CD4-positive, alpha-beta T cell (primary cell): ENCODE data around the gene LRRC14B. TPM values are rescaled to one million over a fixed set of nuclear protein-coding genes. Genes with fewer than 3 reads are reported as not detected.

Source experiments
- ATAC-seq: fragments of 200-7000 bp; cut with Tn5 transposase; one replicate; pipeline ENCODE4 v1.10.0; 2022; ENCODE audit warnings: mild to moderate bottlenecking; ENCODE audit not compliant: poor library complexity
- CTCF ChIA-PET: fragments of 350-600 bp; sonication (Branson Sonifier 250); formaldehyde crosslinking; loops from one replicate; lab custom pipeline; 2021; ENCODE audit warnings: antibody characterized with exemption, inconsistent platforms; lab: Charles Lee
- POLR2A ChIA-PET: fragments of 350-600 bp; sonication (Branson Sonifier 250); formaldehyde crosslinking; loops from one replicate; lab custom pipeline; 2021; ENCODE audit warnings: antibody characterized with exemption, inconsistent platforms; lab: Charles Lee
- DNase-seq, 14 experiments: peaks; one replicate each; pipeline ENCODE4 v3.0.0-alpha.2; 2013 to 2020; ENCODE audit warnings: mixed read lengths in 2 of 14
- H3K27ac ChIP-seq, 2 donors: one replicate each; pipeline versions ENCODE4 v1.5.1 to v1.7.0; 2013; ENCODE audit warnings: low read length in 2 of 2, low read depth in 1 of 2, mild to moderate bottlenecking in 1 of 2
- H3K27me3 ChIP-seq, 2 experiments: 1 replicate in 1 of 2; 2 replicates in 1 of 2; pipeline versions ENCODE4 v1.6.1 to v1.7.0; 2013; ENCODE audit warnings: low read length in 2 of 2, control low read depth in 1 of 2, mild to moderate bottlenecking in 1 of 2, moderate library complexity in 1 of 2; ENCODE audit not compliant: insufficient read depth in 2 of 2, control insufficient read depth in 1 of 2
- H3K36me3 ChIP-seq: one replicate; pipeline ENCODE4 v1.6.1; 2013; ENCODE audit warnings: low read length, control low read depth; ENCODE audit not compliant: insufficient read depth
- H3K4me1 ChIP-seq: one replicate; pipeline ENCODE4 v1.6.1; 2013; ENCODE audit warnings: low read length, control low read depth; ENCODE audit not compliant: insufficient read depth
- H3K4me3 ChIP-seq: one replicate; pipeline ENCODE4 v1.5.1; 2013; ENCODE audit warnings: mild to moderate bottlenecking, low read length, moderate library complexity
- H3K9me3 ChIP-seq, 2 experiments: 1 replicate in 1 of 2; 2 replicates in 1 of 2; pipeline versions ENCODE4 v1.6.1 to v1.7.0; 2013; ENCODE audit warnings: low read length in 2 of 2, mild to moderate bottlenecking in 2 of 2, control low read depth in 1 of 2, moderate library complexity in 1 of 2; ENCODE audit not compliant: control insufficient read depth in 1 of 2, insufficient read depth in 1 of 2
- H3K27ac Mint-ChIP-seq: one replicate; pipeline ENCODE4 v1.8.0; 2020; ENCODE audit warnings: mixed read lengths
- H3K27me3 Mint-ChIP-seq: one replicate; pipeline ENCODE4 v1.8.0; 2021; ENCODE audit warnings: mixed read lengths
- H3K36me3 Mint-ChIP-seq: one replicate; pipeline ENCODE4 v1.8.0; 2021; ENCODE audit warnings: low read depth, mixed read lengths
- H3K4me1 Mint-ChIP-seq: one replicate; pipeline ENCODE4 v1.8.0; 2021; ENCODE audit warnings: low read depth, mixed read lengths
- H3K4me3 Mint-ChIP-seq: one replicate; pipeline ENCODE4 v1.8.0; 2020; ENCODE audit warnings: mild to moderate bottlenecking, mixed read lengths
- H3K9me3 Mint-ChIP-seq: one replicate; pipeline ENCODE4 v1.8.0; 2020; ENCODE audit warnings: mixed read lengths
- CTCF ChIP-seq: fragments of 200-600 bp; IDR thresholded peaks from one replicate; pipeline ENCODE4 v1.8.0; 2022; ENCODE audit warnings: antibody characterized with exemption, mild to moderate bottlenecking
- intact Hi-C, 2 experiments: fragments of 100-400 bp; cut with DNase I in 1 of 2; cut with micrococcal nuclease in 1 of 2; formaldehyde crosslinking; loops; one replicate each; pipeline versions ENCODE4 v1.15.1 to v1.9.0; 2023 to 2025; cut with DNase I, micrococcal nuclease
- total RNA-seq, 174 experiments: library from RNA in 2 of 174; stranded (reverse) in 2 of 174; gene quantifications; one replicate each; pipeline ENCODE4 v1.2.3 and lab custom pipeline; 2021 to 2026

LRRC14B gene
- total RNA-seq, 2 experiments from 2014 or later = 0.14 TPM; not detected in 1

DNA sequence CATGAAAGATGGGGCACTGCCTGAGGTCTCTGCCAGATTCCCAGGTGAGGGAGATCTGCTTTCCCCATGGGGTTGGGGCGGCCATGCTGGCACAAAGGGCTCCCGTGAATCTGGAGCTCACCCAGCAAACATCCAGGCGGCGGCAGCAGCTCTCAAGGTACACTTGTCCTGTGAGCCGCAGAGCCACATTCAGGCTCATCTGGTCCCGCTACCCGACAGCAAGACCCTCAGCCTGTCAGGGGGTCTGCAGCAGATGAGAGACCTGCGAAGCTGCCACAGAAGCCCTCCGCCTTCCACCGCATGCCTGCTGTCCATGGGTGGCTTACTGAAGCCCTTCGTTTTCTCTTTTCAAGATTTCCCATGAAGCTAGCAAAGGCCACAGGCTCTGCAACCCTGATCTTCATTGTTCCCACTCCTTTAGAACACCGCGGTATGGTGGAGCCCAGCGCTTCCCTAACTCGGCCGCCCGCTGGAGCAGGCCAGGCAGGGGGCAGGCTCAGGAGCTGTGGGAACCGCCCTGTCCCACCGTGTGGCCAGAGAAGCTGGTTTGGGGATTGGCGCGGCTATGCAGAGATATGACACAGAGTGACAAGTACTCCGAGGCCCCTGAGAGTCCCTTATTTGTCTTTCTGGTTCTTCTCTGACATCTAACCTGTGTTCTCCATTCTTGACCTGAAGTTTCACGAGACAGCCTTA is 8.8 kb downstream of the LRRC14B start:
- no peaks in the 10 kb centered on the region for H3K27me3 Mint-ChIP-seq
- H3K27ac ChIP-seq = no peak overlapping the region
- H3K27ac Mint-ChIP-seq = no peak overlapping the region
- DNase-seq (no peak), ATAC-seq (no peak)
- H3K36me3 Mint-ChIP-seq = peaks cover 27% of the 10 kb centered on the region
- no peaks in the 10 kb centered on the region for H3K27me3 ChIP-seq
- TF ChIP-seq CTCF = no peak
- intact Hi-C loops = no loop called here
- H3K4me1 Mint-ChIP-seq = no peaks in the 10 kb centered on the region
- no peaks in the 10 kb centered on the region for H3K9me3 ChIP-seq
- peaks cover 18% of the 10 kb centered on the region for H3K36me3 ChIP-seq
- H3K4me3 Mint-ChIP-seq = no peak overlapping the region
- H3K9me3 Mint-ChIP-seq = no peaks in the 10 kb centered on the region
- POLR2A ChIA-PET = no interaction called here
- H3K4me3 ChIP-seq = no peak overlapping the region
- no peaks in the 10 kb centered on the region for H3K4me1 ChIP-seq
- CTCF ChIA-PET = no interaction called here

DNA sequence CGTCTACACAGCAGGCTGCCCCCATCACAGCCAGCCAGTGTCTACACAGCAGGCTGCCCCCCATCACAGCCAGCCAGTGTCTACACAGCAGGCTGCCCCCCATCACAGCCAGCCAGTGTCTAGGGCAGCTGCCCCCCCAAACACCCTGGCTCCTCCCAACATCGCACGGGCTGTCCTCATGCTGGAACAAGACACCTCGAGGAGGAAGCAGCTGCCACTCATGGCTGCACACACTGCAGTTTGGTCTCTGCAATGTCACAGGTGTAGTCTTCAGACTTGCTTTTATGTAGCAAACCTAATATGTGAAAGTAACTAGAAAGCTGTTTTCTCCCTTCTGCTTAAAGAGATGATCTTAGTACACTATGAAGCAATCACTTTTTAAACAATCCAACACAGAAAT is 9.7 kb downstream of the LRRC14B start:
- H3K27me3 Mint-ChIP-seq = no peaks in the 10 kb centered on the region
- DNase-seq (no peak), ATAC-seq (no peak)
- ChIA-PET CTCF (no interaction called here), POLR2A (no interaction called here)
- intact Hi-C loops = no loop called here
- no peaks in the 10 kb centered on the region for H3K4me1 ChIP-seq
- no peaks in the 10 kb centered on the region for H3K9me3 ChIP-seq
- H3K4me3 Mint-ChIP-seq = no peak overlapping the region
- H3K27ac ChIP-seq = no peak overlapping the region
- peaks cover 36% of the 10 kb centered on the region for H3K36me3 Mint-ChIP-seq
- H3K36me3 ChIP-seq = peaks cover 27% of the 10 kb centered on the region
- no peaks in the 10 kb centered on the region for H3K9me3 Mint-ChIP-seq
- no peak overlapping the region for H3K27ac Mint-ChIP-seq
- H3K4me3 ChIP-seq = no peak overlapping the region
- TF ChIP-seq CTCF = no peak
- no peaks in the 10 kb centered on the region for H3K27me3 ChIP-seq
- no peaks in the 10 kb centered on the region for H3K4me1 Mint-ChIP-seq

DNA sequence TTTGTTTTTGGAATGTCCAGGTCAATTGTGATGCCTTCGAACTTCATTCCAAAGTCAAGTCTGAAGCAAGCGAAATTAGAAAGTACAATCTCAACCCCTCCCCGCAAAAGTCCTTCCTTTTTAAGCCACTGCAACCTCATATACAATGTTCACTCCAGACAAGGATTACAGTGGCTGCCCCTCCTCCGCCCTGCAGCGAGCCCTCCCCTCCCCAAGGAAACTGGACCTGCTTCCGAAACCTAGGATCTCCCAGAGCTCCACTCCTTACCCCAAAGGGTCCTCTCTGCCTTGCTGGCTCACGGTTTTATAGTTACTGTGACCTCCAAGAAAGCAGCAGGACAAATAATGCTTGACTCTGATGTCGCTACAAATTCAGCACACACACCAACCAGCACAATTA is 10.4 kb downstream of the LRRC14B start:
- H3K36me3 ChIP-seq = peaks cover 34% of the 10 kb centered on the region
- H3K9me3 ChIP-seq = no peaks in the 10 kb centered on the region
- H3K4me1 ChIP-seq = no peaks in the 10 kb centered on the region
- no peaks in the 10 kb centered on the region for H3K4me1 Mint-ChIP-seq
- no peaks in the 10 kb centered on the region for H3K27me3 ChIP-seq
- no peak overlapping the region for H3K4me3 ChIP-seq
- peaks cover 42% of the 10 kb centered on the region for H3K36me3 Mint-ChIP-seq
- TF ChIP-seq CTCF = no peak
- no peak overlapping the region for H3K27ac ChIP-seq
- ChIA-PET POLR2A (no interaction called here), CTCF (no interaction called here)
- H3K27ac Mint-ChIP-seq = no peak overlapping the region
- no peak for ATAC-seq
- H3K27me3 Mint-ChIP-seq = no peaks in the 10 kb centered on the region
- DNase-seq = no peak
- intact Hi-C loops = no loop called here
- no peaks in the 10 kb centered on the region for H3K9me3 Mint-ChIP-seq
- no peak overlapping the region for H3K4me3 Mint-ChIP-seq
